ENCODE data around the gene TNNI3.

The TNNI3 gene

GRCh38 chr19:55157064-55157908, at the start of gene TNNI3:
Gene TNNI3 (minus strand): TSS chr19:55157732. CDS start chr19:55157589, 143 bp downstream.
- no peak for DNase-seq

DNA sequence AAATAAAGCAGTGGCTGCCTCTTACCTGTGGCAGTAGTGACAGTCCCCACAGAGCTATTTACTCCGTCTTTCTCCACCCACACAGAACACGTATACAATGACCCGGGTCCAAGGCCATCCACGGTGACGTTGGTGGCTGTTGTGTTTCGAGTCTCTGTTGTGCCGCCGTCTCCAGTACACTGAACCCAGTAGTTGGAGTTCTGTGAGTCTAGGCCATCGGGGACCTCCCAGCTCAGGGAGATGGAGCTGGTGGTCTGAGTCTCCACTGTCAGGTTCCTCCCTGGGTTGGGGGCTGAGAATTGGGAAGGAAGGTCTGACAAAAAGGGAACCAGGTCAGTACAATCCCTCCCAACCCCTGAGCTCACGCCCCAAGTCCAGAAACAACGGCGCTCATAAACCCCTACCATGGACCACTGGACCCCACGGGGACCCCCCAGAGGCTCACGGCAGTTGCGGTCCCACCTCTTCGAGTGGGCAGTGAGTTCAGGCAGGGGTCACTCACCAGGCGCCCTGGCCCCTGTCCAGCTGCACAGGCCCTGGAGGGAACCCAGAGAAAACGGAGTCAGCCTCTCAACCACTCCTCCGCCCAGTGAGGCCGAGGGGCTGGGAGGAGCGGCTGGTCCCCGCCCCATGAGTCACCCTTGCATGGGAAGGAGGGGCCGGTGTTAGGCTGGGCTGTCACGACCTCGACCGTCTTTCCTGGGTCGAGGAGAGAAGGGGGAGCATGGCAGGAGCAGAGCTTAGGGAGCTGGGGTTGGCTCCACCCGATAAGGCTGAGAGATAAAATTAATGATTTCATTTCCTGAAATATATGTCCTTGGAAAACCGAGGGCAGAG, 49.4 kb upstream of the TNNI3 start:
- DNase-seq, result peak; percentile 91

- DNase-seq, result peak; percentile 45
Observed at GRCh38 chr19:55202199-55202598, 44.7 kb upstream of the TNNI3 start.

- DNase-seq, result no peak
Observed at GRCh38 chr19:55199620-55200204, 42.2 kb upstream of the TNNI3 start.

DNA sequence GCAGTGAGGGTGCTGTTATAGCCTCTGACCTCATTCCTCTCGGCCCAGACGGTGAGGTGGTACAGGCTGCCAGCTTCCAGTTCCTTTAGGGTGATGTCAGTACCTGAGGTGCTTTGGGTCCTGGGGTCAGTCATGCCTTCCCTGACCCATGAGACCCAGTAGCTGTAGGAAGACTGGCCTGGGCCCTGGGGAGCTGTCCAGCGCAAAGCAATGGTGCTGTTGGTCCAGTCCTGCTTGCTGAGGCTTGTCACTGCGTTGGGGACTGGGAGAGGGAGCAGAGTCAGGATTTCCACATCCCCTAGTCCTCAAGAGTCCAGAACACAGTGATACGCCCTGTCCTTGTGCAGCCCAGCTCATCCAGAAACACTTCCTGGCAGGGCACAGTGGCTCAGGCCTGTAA, 41.1 kb upstream of the TNNI3 start:
- no peak for DNase-seq

- DNase-seq, result peak; percentile 55
Observed at GRCh38 chr19:55197528-55197927, 40.0 kb upstream of the TNNI3 start.

- DNase-seq, result peak; percentile 47
Observed at GRCh38 chr19:55196803-55197202, 39.3 kb upstream of the TNNI3 start.

DNA sequence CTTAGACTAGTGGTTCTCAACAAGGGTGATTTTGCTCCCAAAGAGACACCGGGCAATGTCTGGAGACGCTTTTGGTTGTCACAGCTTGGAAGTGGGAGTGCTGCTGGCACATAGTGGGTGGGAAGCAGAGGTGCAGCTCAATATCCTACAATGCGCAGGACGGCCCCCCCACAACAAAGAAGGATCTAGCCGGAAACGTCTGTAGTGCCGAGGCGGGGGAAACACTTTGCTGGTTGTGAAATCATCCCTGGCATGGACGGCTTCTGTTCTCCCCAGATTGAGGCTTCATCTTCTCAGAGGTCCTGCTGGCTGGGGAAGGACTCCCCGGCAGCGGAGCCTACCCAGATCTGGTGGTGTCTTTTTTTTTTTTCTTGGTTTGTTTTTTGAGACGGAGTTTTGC, 35.9 kb upstream of the TNNI3 start:
- DNase-seq, result no peak

GRCh38 chr19:55189403-55189835, 31.9 kb upstream of the TNNI3 start:
- no peak for DNase-seq

- DNase-seq, result no peak
Observed at GRCh38 chr19:55188625-55189024, 31.1 kb upstream of the TNNI3 start.

GRCh38 chr19:55186080-55186479, 28.5 kb upstream of the TNNI3 start:
- no peak for DNase-seq

GRCh38 chr19:55181740-55182139, 24.2 kb upstream of the TNNI3 start:
- DNase-seq, result no peak

DNA sequence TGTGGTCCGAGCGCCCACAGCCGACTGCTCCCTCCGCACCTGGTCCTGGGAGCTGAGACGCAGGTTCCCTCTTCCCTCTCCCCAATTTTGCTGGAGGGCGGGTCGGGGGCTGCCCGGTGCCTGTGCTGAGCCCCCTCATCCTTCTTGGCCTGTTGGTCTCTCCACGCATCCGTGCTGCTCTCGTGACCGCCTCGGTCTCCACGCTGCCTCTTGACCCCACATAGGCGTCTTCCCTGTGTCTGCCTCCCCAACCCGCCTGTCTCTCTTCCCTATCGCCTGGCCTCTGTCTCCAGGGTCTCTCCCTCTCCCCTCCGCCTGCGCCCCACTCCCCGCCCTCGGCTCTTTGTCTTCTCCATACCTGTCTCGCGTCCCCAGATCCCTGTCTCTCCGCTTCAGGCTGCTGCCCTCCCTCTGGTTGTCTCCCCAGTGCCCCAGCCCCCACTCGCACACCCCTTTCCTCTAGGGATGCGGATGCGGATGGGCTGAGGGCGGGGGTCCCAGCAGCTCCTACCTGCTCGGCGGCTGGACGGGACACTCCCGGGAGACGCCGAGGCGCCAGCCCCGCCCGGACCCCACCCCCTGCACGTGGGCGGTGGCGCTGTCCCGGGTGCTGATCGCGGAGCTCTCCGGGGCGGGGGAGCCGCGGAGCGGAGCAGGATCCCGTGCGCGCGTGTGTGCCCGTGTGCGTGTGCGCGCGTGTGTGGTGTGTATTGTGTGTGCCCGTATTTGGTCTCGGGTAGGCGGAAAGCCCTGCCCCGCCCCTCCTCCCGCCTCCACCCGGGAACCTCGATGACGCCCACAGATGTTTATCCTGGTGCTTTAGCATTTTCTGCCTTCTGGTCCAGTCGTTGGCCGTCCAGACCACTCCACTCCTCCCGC, 22.3 kb upstream of the TNNI3 start, which contains the start of gene SYT5:
TSS of gene SYT5 (minus strand) at position 684 of the 879 bp plus-strand sequence. CDS start 1,248 bp downstream, outside the sequence.
- peak; percentile 74 for DNase-seq

- DNase-seq, result peak; percentile 93
Observed at GRCh38 chr19:55178781-55179599, 21.5 kb upstream of the TNNI3 start.

DNA sequence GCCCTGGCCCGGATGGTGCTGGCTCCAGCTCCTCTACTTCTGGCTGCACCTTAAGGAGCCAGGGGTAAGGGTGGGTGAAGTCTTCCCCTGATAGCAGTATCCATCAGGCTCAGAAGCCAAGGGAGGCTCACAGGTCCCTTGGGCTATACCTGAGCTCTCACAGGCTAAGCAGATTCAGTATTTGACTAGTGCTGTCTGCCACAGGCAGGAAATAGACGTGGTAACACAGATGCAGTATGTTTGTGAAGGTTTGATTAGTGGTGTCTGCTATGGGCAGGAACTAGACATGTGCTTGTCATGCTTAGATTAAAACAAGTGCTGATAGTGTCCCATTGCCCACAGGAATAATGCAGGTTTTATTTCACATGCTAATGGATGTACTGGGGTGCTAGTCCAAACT, 18.5 kb upstream of the TNNI3 start:
- peak; percentile 50 for DNase-seq

DNA sequence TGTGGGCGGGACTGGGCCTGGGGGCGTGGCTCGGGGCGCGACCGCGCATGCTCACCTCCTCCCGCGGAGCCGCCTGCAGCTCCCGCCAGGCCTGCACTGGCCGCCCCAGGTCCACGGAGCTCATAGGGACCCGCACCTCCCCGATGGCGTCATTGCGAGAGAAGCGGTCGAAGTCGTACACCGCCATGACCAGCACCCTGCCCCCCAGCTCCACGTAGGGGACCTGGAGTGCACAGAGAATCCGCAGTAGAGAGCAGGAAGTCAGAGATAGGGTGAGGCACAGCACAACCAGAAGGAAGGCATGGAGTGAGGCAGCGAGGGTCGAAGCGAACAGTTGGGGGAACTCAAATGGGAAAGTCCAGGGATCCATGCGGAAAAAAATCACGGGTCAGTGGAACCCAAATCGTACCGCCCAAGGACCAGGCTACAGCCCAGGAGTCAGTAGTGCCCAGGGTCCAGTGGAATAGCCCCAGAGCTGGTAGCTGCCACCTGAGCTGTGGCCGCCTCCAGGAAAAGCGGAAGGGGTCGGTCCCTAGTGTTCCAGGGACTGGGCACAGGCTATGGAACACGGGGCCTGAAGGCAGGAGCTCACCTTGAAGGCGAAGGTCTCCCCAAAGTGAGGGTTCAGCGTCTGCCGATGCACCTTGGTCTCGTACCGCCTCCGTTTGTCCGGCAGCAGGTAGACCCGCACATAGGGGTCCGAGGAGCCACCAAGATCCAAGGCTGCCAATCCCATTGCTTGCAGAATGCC, 17.8 kb upstream of the TNNI3 start:
- DNase-seq, result no peak

DNA sequence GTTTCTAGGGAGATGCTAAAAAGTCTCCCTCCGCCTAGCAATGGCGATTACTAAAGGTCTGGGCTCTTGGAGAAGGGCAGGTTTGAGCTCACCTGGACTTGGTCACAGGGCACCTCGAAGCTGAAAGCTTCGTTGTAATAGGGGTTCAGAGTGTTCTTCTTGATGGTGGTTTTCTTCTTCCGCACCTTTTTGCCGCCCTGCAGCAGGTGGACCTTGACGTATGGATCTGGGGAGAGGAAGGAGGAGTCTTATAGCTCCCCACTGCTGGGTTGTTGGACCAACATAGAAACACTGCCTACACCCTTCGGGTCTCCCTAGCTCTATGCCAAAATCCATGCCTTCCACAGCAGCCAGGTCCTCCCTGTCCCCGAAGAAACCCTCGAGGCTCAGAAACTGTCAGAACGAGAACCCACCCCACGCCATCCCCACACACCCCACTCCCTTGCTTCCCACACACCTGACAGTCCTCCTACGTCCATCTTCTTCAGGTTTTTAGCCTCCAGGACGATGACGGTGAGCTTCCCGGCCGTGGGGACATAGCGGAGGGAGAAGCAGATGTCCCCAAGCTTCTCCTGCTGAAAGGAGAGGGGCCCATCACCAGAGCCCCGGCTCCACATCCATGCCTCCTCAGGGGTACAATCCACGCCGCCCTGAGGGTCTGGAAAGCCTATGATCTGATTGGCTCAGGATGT, 17.0 kb upstream of the TNNI3 start:
- no peak for DNase-seq

- peak; percentile 65 for DNase-seq
Observed at GRCh38 chr19:55173714-55174409, 16.3 kb upstream of the TNNI3 start.

- DNase-seq, result no peak
Observed at GRCh38 chr19:55173186-55173713, 15.7 kb upstream of the TNNI3 start.
